ENCODE measurements around the gene WDR18.
"Not testable (repeated sequence)": the region's sequence is repeated elsewhere in the genome, so short reads cannot be mapped to it uniquely, and the experiment has no call there.

The WDR18 gene

GRCh38 chr19:955803-956765 lies 28.1 kb upstream of the WDR18 start:
- H3K36me3 Mint-ChIP-seq: peaks cover 5% of the 10 kb centered on the region
- H3K4me3 Mint-ChIP-seq: no peak overlapping the region
- no peaks in the 10 kb centered on the region for H3K27me3 Mint-ChIP-seq
- H3K27ac Mint-ChIP-seq: no peak overlapping the region
- peaks cover 11% of the 10 kb centered on the region for H3K4me1 Mint-ChIP-seq
- no peaks in the 10 kb centered on the region for H3K9me3 Mint-ChIP-seq
- ATAC-seq (ENCODE audit: low read depth): no peak
- DNase-seq (ENCODE audit: low spot score in 2 of 2): no peak

- peaks cover 5% of the 10 kb centered on the region for H3K36me3 Mint-ChIP-seq
- no peak overlapping the region for H3K27ac Mint-ChIP-seq
- no peaks in the 10 kb centered on the region for H3K27me3 Mint-ChIP-seq
- no peak for ATAC-seq (ENCODE audit: low read depth)
- no peak for DNase-seq (ENCODE audit: low spot score in 2 of 2)
- H3K9me3 Mint-ChIP-seq: no peaks in the 10 kb centered on the region
- H3K4me1 Mint-ChIP-seq: peaks cover 8% of the 10 kb centered on the region
- H3K4me3 Mint-ChIP-seq: no peak overlapping the region
Measured at GRCh38 chr19:956766-957440, 27.2 kb upstream of the WDR18 start.

- H3K4me1 Mint-ChIP-seq; ATAC-seq (ENCODE audit: low read depth); H3K27me3 Mint-ChIP-seq; H3K4me3 Mint-ChIP-seq; H3K36me3 Mint-ChIP-seq; DNase-seq (ENCODE audit: low spot score in 2 of 2); H3K27ac Mint-ChIP-seq; H3K9me3 Mint-ChIP-seq: not testable (repeated sequence)
Measured at GRCh38 chr19:957578-957977, 26.6 kb upstream of the WDR18 start.

GRCh38 chr19:958967-959855 lies 24.9 kb upstream of the WDR18 start:
- DNase-seq (ENCODE audit: low spot score in 2 of 2): no peak
- no peak for ATAC-seq (ENCODE audit: low read depth)
- no peaks in the 10 kb centered on the region for H3K9me3 Mint-ChIP-seq
- no peak overlapping the region for H3K4me3 Mint-ChIP-seq
- H3K36me3 Mint-ChIP-seq: peaks cover 10% of the 10 kb centered on the region
- H3K4me1 Mint-ChIP-seq: peaks cover 2% of the 10 kb centered on the region
- H3K27me3 Mint-ChIP-seq: no peaks in the 10 kb centered on the region
- no peak overlapping the region for H3K27ac Mint-ChIP-seq

- ATAC-seq (ENCODE audit: low read depth) (no peak), DNase-seq (ENCODE audit: low spot score in 2 of 2) (no peak)
- H3K27me3 Mint-ChIP-seq: no peaks in the 10 kb centered on the region
- H3K4me3 Mint-ChIP-seq: no peak overlapping the region
- H3K4me1 Mint-ChIP-seq: no peaks in the 10 kb centered on the region
- H3K36me3 Mint-ChIP-seq: peaks cover 14% of the 10 kb centered on the region
- H3K9me3 Mint-ChIP-seq: no peaks in the 10 kb centered on the region
- no peak overlapping the region for H3K27ac Mint-ChIP-seq
Measured at GRCh38 chr19:960020-960419, 24.1 kb upstream of the WDR18 start.

- Mint-ChIP-seq H3K27me3 (no peaks in the 10 kb centered on the region), H3K4me1 (peaks cover 2% of the 10 kb centered on the region)
Measured at GRCh38 chr19:960601-960938, 23.6 kb upstream of the WDR18 start.

GRCh38 chr19:961866-962620 lies 22.1 kb upstream of the WDR18 start:
- H3K36me3 Mint-ChIP-seq: peaks cover 23% of the 10 kb centered on the region
- no peaks in the 10 kb centered on the region for H3K9me3 Mint-ChIP-seq
- H3K4me3 Mint-ChIP-seq: no peak overlapping the region
- no peaks in the 10 kb centered on the region for H3K27me3 Mint-ChIP-seq
- DNase-seq (ENCODE audit: low spot score in 2 of 2) (no peak), ATAC-seq (ENCODE audit: low read depth) (no peak)
- H3K27ac Mint-ChIP-seq: no peak overlapping the region
- H3K4me1 Mint-ChIP-seq: peaks cover 2% of the 10 kb centered on the region

More at GRCh38 chr19:960601-960938, 23.6 kb upstream of the WDR18 start:
- DNase-seq (ENCODE audit: low spot score in 2 of 2) (no peak), ATAC-seq (ENCODE audit: low read depth) (no peak)
- Mint-ChIP-seq H3K27ac (no peak overlapping the region), H3K9me3 (no peaks in the 10 kb centered on the region), H3K36me3 (peaks cover 16% of the 10 kb centered on the region), H3K4me3 (no peak overlapping the region)

GRCh38 chr19:962683-963400 lies 21.3 kb upstream of the WDR18 start:
- DNase-seq (ENCODE audit: low spot score in 2 of 2) (no peak), ATAC-seq (ENCODE audit: low read depth) (no peak)
- H3K36me3 Mint-ChIP-seq: peaks cover 27% of the 10 kb centered on the region
- no peaks in the 10 kb centered on the region for H3K9me3 Mint-ChIP-seq
- no peak overlapping the region for H3K4me3 Mint-ChIP-seq
- no peaks in the 10 kb centered on the region for H3K27me3 Mint-ChIP-seq
- H3K27ac Mint-ChIP-seq: no peak overlapping the region
- peaks cover 2% of the 10 kb centered on the region for H3K4me1 Mint-ChIP-seq

GRCh38 chr19:963486-963951 lies 20.6 kb upstream of the WDR18 start:
- no peak overlapping the region for H3K4me3 Mint-ChIP-seq
- peaks cover 30% of the 10 kb centered on the region for H3K36me3 Mint-ChIP-seq
- DNase-seq (ENCODE audit: low spot score in 2 of 2) (no peak), ATAC-seq (ENCODE audit: low read depth) (no peak)
- no peaks in the 10 kb centered on the region for H3K27me3 Mint-ChIP-seq
- H3K4me1 Mint-ChIP-seq: peaks cover 2% of the 10 kb centered on the region
- H3K27ac Mint-ChIP-seq: no peak overlapping the region
- H3K9me3 Mint-ChIP-seq: no peaks in the 10 kb centered on the region

GRCh38 chr19:964116-964520 lies 20.0 kb upstream of the WDR18 start:
- Mint-ChIP-seq H3K36me3 (peaks cover 30% of the 10 kb centered on the region), H3K27ac (no peak overlapping the region), H3K9me3 (no peaks in the 10 kb centered on the region), H3K4me1 (peaks cover 2% of the 10 kb centered on the region), H3K27me3 (no peaks in the 10 kb centered on the region), H3K4me3 (no peak overlapping the region)
- ATAC-seq (ENCODE audit: low read depth) (no peak), DNase-seq (ENCODE audit: low spot score in 2 of 2) (no peak)

GRCh38 chr19:964761-965694 lies 19.1 kb upstream of the WDR18 start:
- no peak overlapping the region for H3K27ac Mint-ChIP-seq
- no peak overlapping the region for H3K4me3 Mint-ChIP-seq
- no peaks in the 10 kb centered on the region for H3K27me3 Mint-ChIP-seq
- no peaks in the 10 kb centered on the region for H3K9me3 Mint-ChIP-seq
- DNase-seq (ENCODE audit: low spot score in 2 of 2): no peak
- no peak for ATAC-seq (ENCODE audit: low read depth)
- H3K4me1 Mint-ChIP-seq: peaks cover 2% of the 10 kb centered on the region
- peaks cover 29% of the 10 kb centered on the region for H3K36me3 Mint-ChIP-seq

GRCh38 chr19:966485-967088 lies 17.6 kb upstream of the WDR18 start:
- no peaks in the 10 kb centered on the region for H3K27me3 Mint-ChIP-seq
- peaks cover 4% of the 10 kb centered on the region for H3K9me3 Mint-ChIP-seq
- no peak for ATAC-seq (ENCODE audit: low read depth)

More at GRCh38 chr19:966485-967088, 17.6 kb upstream of the WDR18 start:
- H3K4me1 Mint-ChIP-seq: peaks cover 2% of the 10 kb centered on the region
- H3K36me3 Mint-ChIP-seq: peaks cover 35% of the 10 kb centered on the region
- DNase-seq (ENCODE audit: low spot score in 2 of 2): no peak
- H3K27ac Mint-ChIP-seq: no peak overlapping the region
- H3K4me3 Mint-ChIP-seq: no peak overlapping the region

Measured in memory B cell (primary cell).